Astrocyte of the cerebellum (primary cell): ENCODE results near the gene PRDM16.

Experiments
- DNase-seq: peaks from one replicate; pipeline ENCODE4 v3.0.0-alpha.2; 2011; ENCODE audit warnings: low read depth
- H3K4me3 ChIP-seq: 2 replicates; pipeline ENCODE4 v1.5.1; 2011; ENCODE audit warnings: mild to moderate bottlenecking, low read depth, low read length, moderate library complexity
- CTCF ChIP-seq: IDR thresholded peaks from 2 replicates; pipeline ENCODE4 v1.5.1; 2012; ENCODE audit warnings: low read length, low read depth, moderate library complexity, mild to moderate bottlenecking; ENCODE audit errors: missing control alignments
- in situ Hi-C: cut with HindIII; loops from 2 replicates; pipeline ENCODE4 v1.10.0; 2017; ENCODE audit warnings: low sequenced_read_pairs

The PRDM16 gene

DNA sequence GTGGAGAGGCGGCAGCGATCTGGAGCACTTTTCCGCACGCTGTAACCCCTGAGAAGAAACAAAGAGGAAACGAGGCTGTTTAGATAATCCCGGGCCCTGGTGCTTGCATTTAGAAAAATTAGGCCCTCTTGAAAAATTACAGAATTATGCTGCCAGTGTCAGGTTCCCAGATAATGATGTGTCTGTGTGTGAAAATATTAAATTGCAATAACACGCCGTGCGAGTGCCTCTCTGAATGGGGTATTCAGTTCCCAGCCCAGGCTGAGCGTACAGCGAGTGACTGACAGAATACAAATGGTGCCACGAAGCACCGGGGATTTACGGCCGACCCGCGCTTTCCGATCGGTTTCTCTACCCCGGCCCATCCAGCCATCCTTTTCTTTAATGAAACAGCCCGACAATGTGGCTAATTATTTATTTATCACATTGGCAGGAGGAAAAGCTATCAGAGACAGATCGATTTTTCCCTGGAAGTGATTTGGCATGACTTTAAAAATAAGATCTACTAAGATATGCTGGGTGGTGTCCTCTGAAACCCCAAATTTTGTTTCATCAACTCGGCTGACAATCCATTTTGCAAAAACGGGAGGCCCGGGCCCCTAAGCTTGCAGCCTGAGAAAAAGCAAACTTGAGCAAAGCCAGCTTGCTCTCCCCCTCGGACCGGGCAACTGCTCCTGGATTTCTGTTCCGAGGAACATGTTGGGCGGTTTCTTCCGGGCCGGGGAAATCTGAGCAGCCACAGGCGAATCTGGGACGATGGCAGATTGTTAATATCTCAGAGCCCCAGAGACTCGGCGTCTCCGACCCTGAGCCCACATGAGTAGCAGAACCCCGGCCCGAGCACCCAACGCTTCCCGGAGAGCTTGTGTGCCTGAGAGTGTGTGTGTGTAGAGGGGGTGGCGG is 11.3 kb downstream of the PRDM16 start:
- DNase-seq = no peak
- H3K4me3 ChIP-seq = no peak overlapping the region
- in situ Hi-C loops = no loop called here
- no peak for TF ChIP-seq CTCF

DNA sequence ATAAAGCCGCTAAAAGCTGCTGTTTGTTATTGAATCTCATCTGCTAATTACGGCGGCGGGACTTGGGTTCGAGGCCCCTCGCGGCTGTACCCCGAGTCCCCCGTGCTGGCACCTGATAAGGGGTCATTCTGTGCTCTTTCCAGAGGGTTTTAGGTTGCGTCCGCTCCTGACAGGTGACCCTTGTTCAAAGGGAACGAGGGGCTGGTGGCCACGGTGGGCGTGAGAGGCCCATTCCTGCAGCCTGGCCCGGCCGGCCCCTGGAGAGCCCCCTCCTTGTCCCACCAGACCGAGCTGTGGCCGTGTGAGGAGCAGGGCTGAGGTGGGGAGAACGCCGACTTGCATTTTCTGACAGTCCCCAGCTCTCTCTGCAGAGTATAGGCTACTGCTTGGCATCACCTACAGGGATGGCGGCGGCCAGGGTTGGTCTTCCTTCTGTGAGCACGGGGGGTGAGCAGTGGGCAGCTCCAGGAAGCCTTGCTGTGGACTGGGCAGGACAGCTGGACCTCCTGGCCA is 12.2 kb downstream of the PRDM16 start:
- no peak for TF ChIP-seq CTCF
- in situ Hi-C loops = no loop called here
- no peak overlapping the region for H3K4me3 ChIP-seq
- no peak for DNase-seq

GRCh38 chr1:3082051-3082450 is 13.0 kb downstream of the PRDM16 start:
- no peak overlapping the region for H3K4me3 ChIP-seq
- in situ Hi-C loops = no loop called here
- no peak for DNase-seq
- no peak for TF ChIP-seq CTCF

GRCh38 chr1:3082571-3083516 is 13.8 kb downstream of the PRDM16 start:
- H3K4me3 ChIP-seq = no peak overlapping the region
- no peak for DNase-seq
- no peak for TF ChIP-seq CTCF
- in situ Hi-C loops = no loop called here

- in situ Hi-C loops = no loop called here
- H3K4me3 ChIP-seq = no peak overlapping the region
- no peak for TF ChIP-seq CTCF
Observed at GRCh38 chr1:3084154-3084553, 15.2 kb downstream of the PRDM16 start.

GRCh38 chr1:3084726-3085125 is 15.7 kb downstream of the PRDM16 start:
- DNase-seq = no peak
- H3K4me3 ChIP-seq = no peak overlapping the region
- in situ Hi-C loops = no loop called here
- TF ChIP-seq CTCF = no peak

More at GRCh38 chr1:3084154-3084553, 15.2 kb downstream of the PRDM16 start:
- DNase-seq = no peak
